Measurements from ENCODE around the gene NFIX. TPM values are rescaled to one million over a fixed set of nuclear protein-coding genes. Genes with fewer than 3 reads are reported as not detected.

The NFIX gene
- total and polyA plus RNA-seq, 9 of the 15 experiments (the other 6 are each of a cell fraction or from before 2014, with no cell fraction given), result 0.28 to 26.8 (median 5.4) TPM

- TF ChIP-seq KAT2B (IDR thresholded peaks at IDR 0.05; ENCODE audit: low read depth, low read length) (no peak), FOXA3 (CRISPR knock-in tag; conservative IDR thresholded peaks at IDR 0.05 in 1 of 2, IDR thresholded peaks at IDR 0.05 in 1 of 2) (no peak), STAG1 (CRISPR knock-in tag; IDR thresholded peaks at IDR 0.05; ENCODE audit: borderline replicate concordance) (0 out of 2 replicates have a peak, but pooled peaks have one; percentile 11), PATZ1 (CRISPR knock-in tag; IDR thresholded peaks at IDR 0.05; ENCODE audit: borderline replicate concordance) (no peak), NFE2 (IDR thresholded peaks at IDR 0.05; ENCODE audit: low read depth) (peak; percentile 72), ZKSCAN3 (CRISPR knock-in tag; IDR thresholded peaks at IDR 0.05) (no peak), ARID3A (IDR thresholded peaks at IDR 0.05; ENCODE audit: borderline replicate concordance, low read depth, low read length) (no peak), MNT (conservative IDR thresholded peaks at IDR 0.05) (peak; percentile 28 to 83; a peak in 2 of 4 replicates), NR2C2 (CRISPR knock-in tag; IDR thresholded peaks at IDR 0.05) (no peak), NR2C2 (tag; IDR thresholded peaks at IDR 0.05) (peak; percentile 64), HDAC2 (IDR thresholded peaks at IDR 0.05) (no peak), FUS (optimal IDR thresholded peaks at IDR 0.05; ENCODE audit: low read depth, low read length) (peak; percentile 67), ZNF436 (CRISPR knock-in tag; IDR thresholded peaks at IDR 0.05) (no peak), TAF1 (IDR thresholded peaks at IDR 0.05; ENCODE audit: control insufficient read depth, extremely low read depth, insufficient read depth, low read length, severe bottlenecking) (peak; percentile 96), SIN3A (IDR thresholded peaks at IDR 0.05; ENCODE audit: borderline replicate concordance in 2 of 2, control insufficient read depth in 1 of 2, low read depth in 2 of 2, low read length in 2 of 2) (peak in 1 of 2 experiments; percentile 94), ZNF398 (CRISPR knock-in tag; IDR thresholded peaks at IDR 0.05) (no peak), XRCC3 (IDR thresholded peaks at IDR 0.05) (no peak), PHF20 (IDR thresholded peaks at IDR 0.05; ENCODE audit: partially characterized antibody) (peak; percentile 68), ZNF184 (CRISPR knock-in tag; IDR thresholded peaks at IDR 0.05) (no peak), PYGO2 (tag; IDR thresholded peaks at IDR 0.05) (no peak)
These were observed 38.6 kb upstream of the NFIX start, which contains the start of gene GADD45GIP1 (continued) for GRCh38 chr19:12956446-12957388.
